A549 (cell line): ENCODE results near the gene GALNT14.

Source experiments
- CBX8 ChIP-seq: fragments of 200-600 bp; sonication (generic); IDR thresholded peaks from 2 replicates; pipeline ENCODE4 v1.6.1; 2016
- EP300 ChIP-seq, 2 experiments: fragments of >200 bp; sonication (Bioruptor Twin); formaldehyde crosslinking; IDR thresholded peaks; 2 replicates in 1 of 2; 3 replicates in 1 of 2; pipeline ENCODE4 v1.6.1; 2016 to 2017
- HDAC2 ChIP-seq: fragments of 200-600 bp; sonication (generic); IDR thresholded peaks from 2 replicates; pipeline ENCODE4 v1.6.1; 2016
- JUN ChIP-seq, 2 experiments: fragments of >200 bp; sonication (Bioruptor Twin); formaldehyde crosslinking; IDR thresholded peaks; 2 replicates in 1 of 2; 3 replicates in 1 of 2; pipeline ENCODE4 v1.6.1; 2016 to 2017
- POLR2A ChIP-seq: IDR thresholded peaks from 2 replicates; pipeline ENCODE4 v1.6.1; 2012; ENCODE audit warnings: mild to moderate bottlenecking, low read length
- TF ChIP-seq, protein P1 (sequence below): IDR thresholded peaks from 2 replicates; pipeline ENCODE4 v1.6.1; 2012
- TF ChIP-seq, protein P2 (sequence below): fragments of >200 bp; sonication (Bioruptor Twin); formaldehyde crosslinking; IDR thresholded peaks from 3 replicates; pipeline ENCODE4 v1.5.1; 2016

GRCh38 chr2:30959653-30960052 is 178.6 kb downstream of the GALNT14 start:
- TF ChIP-seq HDAC2: no peak
- TF ChIP-seq CBX8: no peak
- TF ChIP-seq, protein P1, sequence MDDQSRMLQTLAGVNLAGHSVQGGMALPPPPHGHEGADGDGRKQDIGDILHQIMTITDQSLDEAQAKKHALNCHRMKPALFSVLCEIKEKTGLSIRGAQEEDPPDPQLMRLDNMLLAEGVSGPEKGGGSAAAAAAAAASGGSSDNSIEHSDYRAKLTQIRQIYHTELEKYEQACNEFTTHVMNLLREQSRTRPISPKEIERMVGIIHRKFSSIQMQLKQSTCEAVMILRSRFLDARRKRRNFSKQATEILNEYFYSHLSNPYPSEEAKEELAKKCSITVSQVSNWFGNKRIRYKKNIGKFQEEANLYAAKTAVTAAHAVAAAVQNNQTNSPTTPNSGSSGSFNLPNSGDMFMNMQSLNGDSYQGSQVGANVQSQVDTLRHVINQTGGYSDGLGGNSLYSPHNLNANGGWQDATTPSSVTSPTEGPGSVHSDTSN: no peak
- TF ChIP-seq, protein P2, sequence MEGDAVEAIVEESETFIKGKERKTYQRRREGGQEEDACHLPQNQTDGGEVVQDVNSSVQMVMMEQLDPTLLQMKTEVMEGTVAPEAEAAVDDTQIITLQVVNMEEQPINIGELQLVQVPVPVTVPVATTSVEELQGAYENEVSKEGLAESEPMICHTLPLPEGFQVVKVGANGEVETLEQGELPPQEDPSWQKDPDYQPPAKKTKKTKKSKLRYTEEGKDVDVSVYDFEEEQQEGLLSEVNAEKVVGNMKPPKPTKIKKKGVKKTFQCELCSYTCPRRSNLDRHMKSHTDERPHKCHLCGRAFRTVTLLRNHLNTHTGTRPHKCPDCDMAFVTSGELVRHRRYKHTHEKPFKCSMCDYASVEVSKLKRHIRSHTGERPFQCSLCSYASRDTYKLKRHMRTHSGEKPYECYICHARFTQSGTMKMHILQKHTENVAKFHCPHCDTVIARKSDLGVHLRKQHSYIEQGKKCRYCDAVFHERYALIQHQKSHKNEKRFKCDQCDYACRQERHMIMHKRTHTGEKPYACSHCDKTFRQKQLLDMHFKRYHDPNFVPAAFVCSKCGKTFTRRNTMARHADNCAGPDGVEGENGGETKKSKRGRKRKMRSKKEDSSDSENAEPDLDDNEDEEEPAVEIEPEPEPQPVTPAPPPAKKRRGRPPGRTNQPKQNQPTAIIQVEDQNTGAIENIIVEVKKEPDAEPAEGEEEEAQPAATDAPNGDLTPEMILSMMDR: no peak
- TF ChIP-seq POLR2A: no peak
- no peak for TF ChIP-seq JUN (IDR thresholded peaks at IDR 0.05)
- TF ChIP-seq EP300 (IDR thresholded peaks at IDR 0.05): no peak
